LNCaP clone FGC (cell line): ENCODE results near the gene ADI1.
"Not testable (repeated sequence)": the region's sequence is repeated elsewhere in the genome, so short reads cannot be mapped to it uniquely, and the experiment has no call there.

ENCODE experiments used
- DNase-seq: peaks from one replicate; pipeline ENCODE4 v3.0.0-alpha.2; 2011; ENCODE audit warnings: low read depth
- H3K4me3 ChIP-seq: 2 replicates; pipeline ENCODE4 v1.5.1; 2011; ENCODE audit warnings: mild to moderate bottlenecking, low read depth, low read length, control low read depth
- CTCF ChIP-seq: IDR thresholded peaks from 2 replicates; pipeline ENCODE4 v1.5.1; 2012; ENCODE audit warnings: mild to moderate bottlenecking; ENCODE audit not compliant: control insufficient read depth, insufficient read depth; ENCODE audit errors: extremely low read depth

ADI1 gene

GRCh38 chr2:3458396-3459184 lies 60.7 kb downstream of the ADI1 start:
- DNase-seq = no peak
- H3K4me3 ChIP-seq = no peak overlapping the region
- no peak for TF ChIP-seq CTCF

GRCh38 chr2:3457524-3458395 lies 61.6 kb downstream of the ADI1 start:
- H3K4me3 ChIP-seq = no peak overlapping the region
- no peak for DNase-seq
- TF ChIP-seq CTCF = no peak

- no peak for TF ChIP-seq CTCF
Measured at GRCh38 chr2:3456125-3456524, 63.2 kb downstream of the ADI1 start.

GRCh38 chr2:3454802-3455201 lies 64.5 kb downstream of the ADI1 start:
- no peak for TF ChIP-seq CTCF
- DNase-seq = no peak
- H3K4me3 ChIP-seq = no peak overlapping the region

More at GRCh38 chr2:3456125-3456524, 63.2 kb downstream of the ADI1 start:
- no peak for DNase-seq
- no peak overlapping the region for H3K4me3 ChIP-seq

- not testable (repeated sequence) for DNase-seq, H3K4me3 ChIP-seq
Measured at GRCh38 chr2:3454005-3454404, 65.3 kb downstream of the ADI1 start.

GRCh38 chr2:3453190-3453999 lies 65.9 kb downstream of the ADI1 start:
- TF ChIP-seq CTCF = no peak
- H3K4me3 ChIP-seq = no peak overlapping the region
- no peak for DNase-seq
